DND-41 (cell line): ENCODE results near the gene RGL4.
A peak's percentile ranks its signal among the peaks of the same experiment; 100 is the strongest.

Experiments
- ATAC-seq: fragments of 200-7000 bp; cut with Tn5 transposase; 3 replicates; pipeline ENCODE4 v1.9.1; 2021; ENCODE audit warnings: low read depth; ENCODE audit not compliant: insufficient read depth
- DNase-seq: peaks from one replicate; pipeline ENCODE4 v3.0.0-alpha.2; 2020
- H2AFZ ChIP-seq: 2 replicates; pipeline ENCODE4 v1.6.0; 2012; ENCODE audit warnings: low read depth, low read length
- H3K27ac ChIP-seq: 2 replicates; pipeline ENCODE4 v1.5.1; 2012; ENCODE audit warnings: low read length, inconsistent platforms
- H3K27me3 ChIP-seq: fragments of 200-600 bp; sonication (generic); 2 replicates; pipeline ENCODE4 v1.6.0; 2012; ENCODE audit warnings: low read length, mild to moderate bottlenecking, inconsistent platforms; ENCODE audit not compliant: insufficient read depth, poor library complexity
- H3K36me3 ChIP-seq: 2 replicates; pipeline ENCODE4 v1.5.1; 2012; ENCODE audit warnings: low read length, inconsistent platforms; ENCODE audit not compliant: insufficient read depth
- H3K4me1 ChIP-seq: 2 replicates; pipeline ENCODE4 v1.5.1; 2012; ENCODE audit warnings: mild to moderate bottlenecking, low read length; ENCODE audit not compliant: insufficient read depth
- H3K4me2 ChIP-seq: 2 replicates; pipeline ENCODE4 v1.6.0; 2012; ENCODE audit warnings: mild to moderate bottlenecking, moderate library complexity, low read length, inconsistent platforms; ENCODE audit not compliant: insufficient read depth
- H3K4me3 ChIP-seq, 2 experiments: fragments of 200-600 bp in 1 of 2; shearing (Covaris generic) in 1 of 2; 2 replicates each; pipeline ENCODE4 v1.5.1; 2012 to 2016; ENCODE audit warnings: inconsistent platforms in 2 of 2, low read length in 2 of 2, mild to moderate bottlenecking in 2 of 2, low read depth in 1 of 2, moderate library complexity in 1 of 2
- H3K79me2 ChIP-seq: 2 replicates; pipeline ENCODE4 v1.6.0; 2012; ENCODE audit warnings: low read length, inconsistent platforms; ENCODE audit not compliant: insufficient read depth
- H3K9ac ChIP-seq: 2 replicates; pipeline ENCODE4 v1.6.0; 2012; ENCODE audit warnings: low read depth, mild to moderate bottlenecking, inconsistent platforms, low read length, moderate library complexity
- H3K9me3 ChIP-seq: 2 replicates; pipeline ENCODE4 v1.5.1; 2012; ENCODE audit warnings: low read length, moderate library complexity, mild to moderate bottlenecking, inconsistent platforms; ENCODE audit not compliant: insufficient read depth, severe bottlenecking
- H4K20me1 ChIP-seq: 2 replicates; pipeline ENCODE4 v1.6.0; 2012; ENCODE audit warnings: low read length; ENCODE audit not compliant: insufficient read depth
- CTCF ChIP-seq: IDR thresholded peaks from 2 replicates; pipeline ENCODE4 v1.5.1; 2012; ENCODE audit warnings: borderline replicate concordance, low read length, moderate library complexity, mild to moderate bottlenecking; ENCODE audit not compliant: poor library complexity, severe bottlenecking; ENCODE audit errors: extremely low read depth
- EZH2 ChIP-seq: IDR thresholded peaks from 3 replicates; pipeline ENCODE4 v1.6.1; 2012; ENCODE audit warnings: borderline replicate concordance, low read depth, mild to moderate bottlenecking, moderate library complexity, low read length, inconsistent platforms; ENCODE audit not compliant: severe bottlenecking

The RGL4 gene

GRCh38 chr22:23705358-23705757 is 14.5 kb downstream of the RGL4 start:
- peaks cover 66% of the 10 kb centered on the region for H3K79me2 ChIP-seq
- no peak overlapping the region for H2AFZ ChIP-seq
- H3K4me2 ChIP-seq: no peak overlapping the region
- ATAC-seq: peak; percentile 35; the same call in 2 of the 3 replicates
- 0 out of 2 replicates have a peak overlapping the region, but pooled peaks have one; percentile 11 for H3K27ac ChIP-seq
- no peaks in the 10 kb centered on the region for H3K27me3 ChIP-seq
- H3K9me3 ChIP-seq: no peaks in the 10 kb centered on the region
- peaks cover 100% of the 10 kb centered on the region for H3K36me3 ChIP-seq
- TF ChIP-seq EZH2 (no peak), CTCF (no peak)
- H3K4me3 ChIP-seq: no peak overlapping the region
- H3K4me1 ChIP-seq: 0 out of 2 replicates have a peak, but pooled peaks cover 15% of the 10 kb centered on the region
- no peak for DNase-seq
- no peak overlapping the region for H3K9ac ChIP-seq
- peaks cover 22% of the 10 kb centered on the region; the same call in 1 of the 2 replicates for H4K20me1 ChIP-seq

GRCh38 chr22:23708270-23708669 is 17.5 kb downstream of the RGL4 start:
- Histone ChIP-seq H3K79me2 (peaks cover 43% of the 10 kb centered on the region), H3K27me3 (no peaks in the 10 kb centered on the region), H3K4me3 (no peak overlapping the region), H3K4me1 (0 out of 2 replicates have a peak, but pooled peaks cover 11% of the 10 kb centered on the region), H3K36me3 (peaks cover 94% of the 10 kb centered on the region), H3K27ac (no peak overlapping the region), H3K9ac (no peak overlapping the region), H3K4me2 (no peak overlapping the region), H3K9me3 (no peaks in the 10 kb centered on the region), H2AFZ (no peak overlapping the region), H4K20me1 (peaks cover 11% of the 10 kb centered on the region; the same call in 1 of the 2 replicates)
- no peak for TF ChIP-seq EZH2
- TF ChIP-seq CTCF: no peak
- ATAC-seq (no peak), DNase-seq (no peak)

GRCh38 chr22:23709107-23709506 is 18.3 kb downstream of the RGL4 start:
- TF ChIP-seq EZH2: no peak
- TF ChIP-seq CTCF: no peak
- Histone ChIP-seq H3K4me1 (0 out of 2 replicates have a peak, but pooled peaks cover 10% of the 10 kb centered on the region), H2AFZ (no peak overlapping the region), H3K4me2 (no peak overlapping the region), H3K4me3 (no peak overlapping the region), H4K20me1 (peaks cover 15% of the 10 kb centered on the region; the same call in 1 of the 2 replicates), H3K9ac (no peak overlapping the region), H3K27me3 (no peaks in the 10 kb centered on the region), H3K79me2 (peaks cover 38% of the 10 kb centered on the region), H3K9me3 (no peaks in the 10 kb centered on the region), H3K36me3 (peaks cover 94% of the 10 kb centered on the region), H3K27ac (no peak overlapping the region)
- ATAC-seq (no peak), DNase-seq (no peak)
